ENCODE data around the gene CP. TPM values are rescaled to one million over a fixed set of nuclear protein-coding genes. Genes with fewer than 3 reads are reported as not detected.

CP gene
- total RNA-seq, 1 donor from 2014 or later = 0.48 TPM

DNA sequence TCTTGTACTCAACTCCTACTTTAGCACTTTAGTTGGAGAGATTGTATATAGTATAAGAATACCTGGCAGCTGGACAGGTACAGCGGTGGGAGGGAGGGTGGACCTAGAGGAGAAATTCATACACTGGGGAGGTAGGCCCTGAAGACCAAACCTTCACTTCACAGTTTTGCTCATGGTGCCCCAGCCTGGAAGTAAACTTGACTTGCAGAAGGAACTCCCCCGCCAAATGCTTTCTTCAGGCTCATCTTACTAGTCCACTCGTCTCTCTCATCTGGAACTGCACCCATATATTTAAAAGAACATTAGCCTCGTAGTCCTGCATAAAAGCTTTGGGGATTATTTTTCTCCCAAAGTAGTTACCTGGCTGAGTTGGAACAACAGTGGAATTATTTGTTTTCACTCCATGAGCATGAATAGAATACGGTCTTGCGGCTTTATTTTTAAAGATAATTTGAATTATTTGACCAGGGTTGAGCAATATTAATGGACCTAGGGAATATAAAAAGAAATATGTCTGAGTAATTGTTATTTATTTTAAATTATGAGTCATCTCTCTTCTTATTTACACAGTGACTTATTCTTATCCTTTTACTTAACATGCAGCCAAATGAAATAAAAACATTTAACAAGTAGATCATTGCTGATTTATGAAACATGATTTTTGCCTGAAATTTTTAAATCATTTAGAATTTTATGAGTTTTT lies 25.5 kb upstream of the CP start:
- H3K4me3 ChIP-seq (ENCODE audit: insufficient read depth, low read depth, low read length) = no peak overlapping the region
- H3K9me3 ChIP-seq (ENCODE audit: insufficient read depth, low read depth, low read length) = no peaks in the 10 kb centered on the region
- FAIRE-seq (no peak), DNase-seq (ENCODE audit: low read depth) (peak; percentile 33)
- Mint-ChIP-seq H3K4me1 (ENCODE audit: low read depth, unreplicated experiment) (peaks cover 17% of the 10 kb centered on the region), H3K36me3 (ENCODE audit: low read depth, unreplicated experiment) (no peaks in the 10 kb centered on the region), H3K27me3 (ENCODE audit: low read depth, unreplicated experiment) (no peaks in the 10 kb centered on the region), H3K9me3 (ENCODE audit: unreplicated experiment) (no peaks in the 10 kb centered on the region), H3K27ac (ENCODE audit: unreplicated experiment) (no peak overlapping the region), H3K4me3 (ENCODE audit: unreplicated experiment) (no peak overlapping the region)
- H3K4me1 ChIP-seq (ENCODE audit: insufficient read depth, low read length) = peaks cover 15% of the 10 kb centered on the region
- H4K20me1 ChIP-seq (ENCODE audit: insufficient read depth, low read length) = no peaks in the 10 kb centered on the region
- no peak overlapping the region for H2AFZ ChIP-seq (ENCODE audit: low read depth, low read length)
- H3K27me3 ChIP-seq (ENCODE audit: insufficient read depth, low read length) = no peaks in the 10 kb centered on the region
- no peaks in the 10 kb centered on the region for H3K36me3 ChIP-seq (ENCODE audit: insufficient read depth, low read length)
- H3K27ac ChIP-seq (ENCODE audit: low read depth, low read length) = no peak overlapping the region
- H3K4me2 ChIP-seq (ENCODE audit: low read length) = peak overlapping the region; percentile 55
- no peak overlapping the region for H3K9ac ChIP-seq (ENCODE audit: low read length)
- no peaks in the 10 kb centered on the region for H3K79me2 ChIP-seq (ENCODE audit: insufficient read depth, low read length)
- TF ChIP-seq, protein P1, sequence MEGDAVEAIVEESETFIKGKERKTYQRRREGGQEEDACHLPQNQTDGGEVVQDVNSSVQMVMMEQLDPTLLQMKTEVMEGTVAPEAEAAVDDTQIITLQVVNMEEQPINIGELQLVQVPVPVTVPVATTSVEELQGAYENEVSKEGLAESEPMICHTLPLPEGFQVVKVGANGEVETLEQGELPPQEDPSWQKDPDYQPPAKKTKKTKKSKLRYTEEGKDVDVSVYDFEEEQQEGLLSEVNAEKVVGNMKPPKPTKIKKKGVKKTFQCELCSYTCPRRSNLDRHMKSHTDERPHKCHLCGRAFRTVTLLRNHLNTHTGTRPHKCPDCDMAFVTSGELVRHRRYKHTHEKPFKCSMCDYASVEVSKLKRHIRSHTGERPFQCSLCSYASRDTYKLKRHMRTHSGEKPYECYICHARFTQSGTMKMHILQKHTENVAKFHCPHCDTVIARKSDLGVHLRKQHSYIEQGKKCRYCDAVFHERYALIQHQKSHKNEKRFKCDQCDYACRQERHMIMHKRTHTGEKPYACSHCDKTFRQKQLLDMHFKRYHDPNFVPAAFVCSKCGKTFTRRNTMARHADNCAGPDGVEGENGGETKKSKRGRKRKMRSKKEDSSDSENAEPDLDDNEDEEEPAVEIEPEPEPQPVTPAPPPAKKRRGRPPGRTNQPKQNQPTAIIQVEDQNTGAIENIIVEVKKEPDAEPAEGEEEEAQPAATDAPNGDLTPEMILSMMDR (IDR thresholded peaks at IDR 0.05; ENCODE audit: insufficient read depth, low read depth, low read length) = no peak
- no peak for TF ChIP-seq EZH2 (IDR thresholded peaks at IDR 0.05; ENCODE audit: insufficient read depth, low read length)

- no peaks in the 10 kb centered on the region for H3K36me3 ChIP-seq (ENCODE audit: insufficient read depth, low read length)
- peaks cover 15% of the 10 kb centered on the region for H3K4me1 ChIP-seq (ENCODE audit: insufficient read depth, low read length)
- no peaks in the 10 kb centered on the region for H3K79me2 ChIP-seq (ENCODE audit: insufficient read depth, low read length)
- no peaks in the 10 kb centered on the region for H3K36me3 Mint-ChIP-seq (ENCODE audit: low read depth, unreplicated experiment)
- no peak overlapping the region for H3K4me3 ChIP-seq (ENCODE audit: insufficient read depth, low read depth, low read length)
- no peaks in the 10 kb centered on the region for H3K9me3 ChIP-seq (ENCODE audit: insufficient read depth, low read depth, low read length)
- peak; percentile 58 for DNase-seq (ENCODE audit: low read depth)
- FAIRE-seq = no peak
- H4K20me1 ChIP-seq (ENCODE audit: insufficient read depth, low read length) = no peaks in the 10 kb centered on the region
- peak overlapping the region; percentile 38 for H3K4me2 ChIP-seq (ENCODE audit: low read length)
- no peak overlapping the region for H3K27ac Mint-ChIP-seq (ENCODE audit: unreplicated experiment)
- H3K9me3 Mint-ChIP-seq (ENCODE audit: unreplicated experiment) = no peaks in the 10 kb centered on the region
- H2AFZ ChIP-seq (ENCODE audit: low read depth, low read length) = no peak overlapping the region
- H3K27ac ChIP-seq (ENCODE audit: low read depth, low read length) = no peak overlapping the region
- TF ChIP-seq, protein P1 (IDR thresholded peaks at IDR 0.05; ENCODE audit: insufficient read depth, low read depth, low read length) = no peak
- no peak for TF ChIP-seq EZH2 (IDR thresholded peaks at IDR 0.05; ENCODE audit: insufficient read depth, low read length)
- no peaks in the 10 kb centered on the region for H3K27me3 ChIP-seq (ENCODE audit: insufficient read depth, low read length)
- H3K4me3 Mint-ChIP-seq (ENCODE audit: unreplicated experiment) = peak overlapping the region; percentile 64
- H3K27me3 Mint-ChIP-seq (ENCODE audit: low read depth, unreplicated experiment) = no peaks in the 10 kb centered on the region
- H3K9ac ChIP-seq (ENCODE audit: low read length) = no peak overlapping the region
- peaks cover 17% of the 10 kb centered on the region for H3K4me1 Mint-ChIP-seq (ENCODE audit: low read depth, unreplicated experiment)
Measured at GRCh38 chr3:149245738-149246451, 24.3 kb upstream of the CP start.

GRCh38 chr3:149243540-149243939 lies 21.9 kb upstream of the CP start:
- Histone ChIP-seq H4K20me1 (ENCODE audit: insufficient read depth, low read length) (no peaks in the 10 kb centered on the region), H3K4me3 (ENCODE audit: insufficient read depth, low read depth, low read length) (no peak overlapping the region), H3K27ac (ENCODE audit: low read depth, low read length) (no peak overlapping the region), H3K79me2 (ENCODE audit: insufficient read depth, low read length) (no peaks in the 10 kb centered on the region), H3K4me2 (ENCODE audit: low read length) (no peak overlapping the region), H3K4me1 (ENCODE audit: insufficient read depth, low read length) (peaks cover 15% of the 10 kb centered on the region), H2AFZ (ENCODE audit: low read depth, low read length) (no peak overlapping the region), H3K9me3 (ENCODE audit: insufficient read depth, low read depth, low read length) (no peaks in the 10 kb centered on the region), H3K27me3 (ENCODE audit: insufficient read depth, low read length) (no peaks in the 10 kb centered on the region), H3K9ac (ENCODE audit: low read length) (no peak overlapping the region), H3K36me3 (ENCODE audit: insufficient read depth, low read length) (no peaks in the 10 kb centered on the region)
- Mint-ChIP-seq H3K27me3 (ENCODE audit: low read depth, unreplicated experiment) (no peaks in the 10 kb centered on the region), H3K27ac (ENCODE audit: unreplicated experiment) (no peak overlapping the region), H3K36me3 (ENCODE audit: low read depth, unreplicated experiment) (no peaks in the 10 kb centered on the region), H3K9me3 (ENCODE audit: unreplicated experiment) (no peaks in the 10 kb centered on the region), H3K4me1 (ENCODE audit: low read depth, unreplicated experiment) (peaks cover 14% of the 10 kb centered on the region), H3K4me3 (ENCODE audit: unreplicated experiment) (no peak overlapping the region)
- DNase-seq (ENCODE audit: low read depth) = no peak
- no peak for TF ChIP-seq EZH2 (IDR thresholded peaks at IDR 0.05; ENCODE audit: insufficient read depth, low read length)
- TF ChIP-seq, protein P1 (IDR thresholded peaks at IDR 0.05; ENCODE audit: insufficient read depth, low read depth, low read length) = no peak
- no peak for FAIRE-seq

Measured in astrocyte (in vitro differentiated cells and primary cell).